Lower leg skin (tissue), 3 donors: ENCODE data around the gene TRAM2.

Source experiments
- CTCF ChIP-seq, 3 donors: fragments of 450-650 bp; IDR thresholded peaks; one replicate each; pipeline ENCODE4 v1.5.1; 2016; ENCODE audit warnings: antibody characterized with exemption in 3 of 3, mild to moderate bottlenecking in 3 of 3, moderate library complexity in 2 of 3
- POLR2A ChIP-seq, 2 donors: fragments of 450-650 bp; IDR thresholded peaks; one replicate each; pipeline ENCODE4 v1.6.1; 2016 to 2017; ENCODE audit warnings: antibody characterized with exemption in 2 of 2, mild to moderate bottlenecking in 1 of 2, moderate library complexity in 1 of 2

- TF ChIP-seq POLR2A (IDR thresholded peaks at IDR 0.05) (no peak), CTCF (IDR thresholded peaks at IDR 0.05) (no peak)
These were observed 21.2 kb downstream of the TRAM2 start for GRCh38 chr6:52555518-52556233.
